Uterus (tissue), 4 donors: Measurements from ENCODE around the gene DPEP2. TPM values are rescaled to one million over a fixed set of nuclear protein-coding genes. Genes with fewer than 3 reads are reported as not detected.
"Not testable (repeated sequence)": the region's sequence is repeated elsewhere in the genome, so short reads cannot be mapped to it uniquely, and the experiment has no call there.

ENCODE experiments used
- DNase-seq, 2 donors: peaks; one replicate each; pipeline ENCODE4 v3.0.0-alpha.2; 2019 to 2020
- H3K27ac ChIP-seq, 2 donors: fragments of 200-600 bp; sonication (generic); 1 replicate in 1 of 2; 2 replicates in 1 of 2; pipeline ENCODE4 v1.5.1; 2016 to 2018
- H3K27me3 ChIP-seq, 2 donors: fragments of 200-600 bp; sonication (generic); one replicate each; pipeline ENCODE4 v1.5.1; 2018 to 2019; ENCODE audit warnings: control low read depth in 1 of 2
- H3K36me3 ChIP-seq, 2 donors: fragments of 200-600 bp; sonication (generic); one replicate each; pipeline ENCODE4 v1.5.1; 2019; ENCODE audit warnings: control low read depth in 1 of 2
- H3K4me1 ChIP-seq, 2 donors: fragments of 200-600 bp; sonication (generic); one replicate each; pipeline ENCODE4 v1.5.1; 2018 to 2019; ENCODE audit warnings: control low read depth in 1 of 2
- H3K4me3 ChIP-seq, 2 donors: fragments of 200-600 bp; sonication (generic); 1 replicate in 1 of 2; 2 replicates in 1 of 2; pipeline ENCODE4 v1.5.1; 2018 to 2019; ENCODE audit warnings: mild to moderate bottlenecking in 1 of 2
- H3K9me3 ChIP-seq, 2 donors: fragments of 200-600 bp; sonication (generic); one replicate each; pipeline ENCODE4 v1.5.1; 2019; ENCODE audit warnings: control low read depth in 1 of 2
- POLR2A ChIP-seq, 2 donors: fragments of 450-650 bp; IDR thresholded peaks; one replicate each; pipeline ENCODE4 v1.6.1; 2016; ENCODE audit warnings: antibody characterized with exemption in 2 of 2, mild to moderate bottlenecking in 1 of 2, moderate library complexity in 1 of 2
- intact Hi-C: fragments of 100-400 bp; cut with DNase I; formaldehyde crosslinking; loops from one replicate; pipeline ENCODE4 v1.15.1; 2023; ENCODE audit warnings: low total_unique reads
- total RNA-seq, 4 donors: library from RNA; depleted of rRNA in 3 of 4; stranded (reverse); fragments of >200 nt in 3 of 4; gene quantifications; one replicate each; pipeline versions ENCODE4 v1.1.0 to v1.2.4, GENCODE V29; 2014 to 2023
- TF ChIP-seq, protein P1 (sequence below), 4 experiments: fragments of 200-600 bp in 2 of 4; fragments of 450-650 bp in 2 of 4; sonication (generic) in 2 of 4; IDR thresholded peaks; one replicate each; pipeline ENCODE4 v1.5.1; 2016 to 2019; ENCODE audit warnings: antibody characterized with exemption in 4 of 4, mild to moderate bottlenecking in 2 of 4, moderate library complexity in 1 of 4
- donor health status: DM: yes; HTN: yes; CAD: no.

Gene DPEP2
- total RNA-seq, 4 donors from 2014 or later = 0.77 to 2.3 (median 0.83) TPM; not detected in 1

DNA sequence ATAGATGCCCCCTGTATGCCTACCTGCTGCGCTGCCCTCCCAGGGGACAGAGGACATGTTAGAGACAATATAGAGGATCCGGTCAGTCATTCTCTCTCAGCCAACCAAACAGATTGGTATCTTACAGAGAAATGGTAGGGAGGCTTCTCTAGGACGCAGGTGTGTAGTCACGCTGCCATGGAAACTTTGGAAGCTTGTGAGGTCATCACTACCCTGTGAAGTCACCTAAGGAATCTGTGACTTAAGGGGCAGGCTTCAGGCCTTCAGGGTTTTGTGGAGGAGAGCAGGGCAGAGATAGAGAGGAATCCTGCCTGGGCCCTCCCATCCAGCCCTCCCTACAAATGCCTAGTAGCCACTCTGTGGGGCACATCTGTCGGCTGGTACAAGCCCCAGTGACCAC is 16.4 kb upstream of the DPEP2 start, which contains the start of gene DPEP2NB:
DPEP2NB (minus strand) TSS at position 231 of the 400 bp plus-strand sequence; CDS start at position 90, 141 bp downstream.
- Histone ChIP-seq H3K4me1 (no peaks in the 10 kb centered on the region), H3K4me3 (no peak within 1 kb of the TSS), H3K27ac (no peak within 1 kb of the TSS), H3K27me3 (no peaks in the 10 kb centered on the region), H3K9me3 (no peaks in the 10 kb centered on the region), H3K36me3 (no peaks in the 10 kb centered on the region)
- TF ChIP-seq, protein P1, sequence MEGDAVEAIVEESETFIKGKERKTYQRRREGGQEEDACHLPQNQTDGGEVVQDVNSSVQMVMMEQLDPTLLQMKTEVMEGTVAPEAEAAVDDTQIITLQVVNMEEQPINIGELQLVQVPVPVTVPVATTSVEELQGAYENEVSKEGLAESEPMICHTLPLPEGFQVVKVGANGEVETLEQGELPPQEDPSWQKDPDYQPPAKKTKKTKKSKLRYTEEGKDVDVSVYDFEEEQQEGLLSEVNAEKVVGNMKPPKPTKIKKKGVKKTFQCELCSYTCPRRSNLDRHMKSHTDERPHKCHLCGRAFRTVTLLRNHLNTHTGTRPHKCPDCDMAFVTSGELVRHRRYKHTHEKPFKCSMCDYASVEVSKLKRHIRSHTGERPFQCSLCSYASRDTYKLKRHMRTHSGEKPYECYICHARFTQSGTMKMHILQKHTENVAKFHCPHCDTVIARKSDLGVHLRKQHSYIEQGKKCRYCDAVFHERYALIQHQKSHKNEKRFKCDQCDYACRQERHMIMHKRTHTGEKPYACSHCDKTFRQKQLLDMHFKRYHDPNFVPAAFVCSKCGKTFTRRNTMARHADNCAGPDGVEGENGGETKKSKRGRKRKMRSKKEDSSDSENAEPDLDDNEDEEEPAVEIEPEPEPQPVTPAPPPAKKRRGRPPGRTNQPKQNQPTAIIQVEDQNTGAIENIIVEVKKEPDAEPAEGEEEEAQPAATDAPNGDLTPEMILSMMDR (IDR thresholded peaks at IDR 0.05) = no peak
- TF ChIP-seq POLR2A (IDR thresholded peaks at IDR 0.05) = no peak
- no peak for DNase-seq
- intact Hi-C loops = no loop called here

DNA sequence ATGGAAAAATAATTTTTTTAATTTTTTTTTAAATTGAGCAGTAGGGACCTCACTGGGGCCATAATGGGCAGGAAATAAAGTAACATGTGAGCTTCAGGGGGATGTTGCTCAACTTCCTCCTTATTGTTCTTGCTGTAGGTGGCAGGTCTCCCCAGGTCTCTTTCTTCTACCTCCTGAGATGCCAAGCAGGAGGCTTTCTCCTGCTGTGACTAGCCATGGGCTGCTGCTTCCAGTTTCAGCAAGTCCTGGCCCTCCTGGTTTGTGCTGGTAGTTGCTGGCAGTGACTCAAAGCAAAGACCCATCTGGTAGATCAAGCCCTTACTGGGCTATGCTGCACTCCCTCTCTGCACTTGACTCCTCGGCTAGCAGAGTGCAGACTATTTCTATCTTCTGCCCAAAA is 14.2 kb upstream of the DPEP2 start:
- Histone ChIP-seq H3K27me3 (no peaks in the 10 kb centered on the region), H3K9me3 (no peaks in the 10 kb centered on the region), H3K4me1 (no peaks in the 10 kb centered on the region), H3K36me3 (no peaks in the 10 kb centered on the region), H3K4me3 (no peak overlapping the region), H3K27ac (no peak overlapping the region)
- no peak for DNase-seq
- no peak for TF ChIP-seq POLR2A (IDR thresholded peaks at IDR 0.05)
- TF ChIP-seq, protein P1 (IDR thresholded peaks at IDR 0.05) = no peak
- intact Hi-C loops = no loop called here

DNA sequence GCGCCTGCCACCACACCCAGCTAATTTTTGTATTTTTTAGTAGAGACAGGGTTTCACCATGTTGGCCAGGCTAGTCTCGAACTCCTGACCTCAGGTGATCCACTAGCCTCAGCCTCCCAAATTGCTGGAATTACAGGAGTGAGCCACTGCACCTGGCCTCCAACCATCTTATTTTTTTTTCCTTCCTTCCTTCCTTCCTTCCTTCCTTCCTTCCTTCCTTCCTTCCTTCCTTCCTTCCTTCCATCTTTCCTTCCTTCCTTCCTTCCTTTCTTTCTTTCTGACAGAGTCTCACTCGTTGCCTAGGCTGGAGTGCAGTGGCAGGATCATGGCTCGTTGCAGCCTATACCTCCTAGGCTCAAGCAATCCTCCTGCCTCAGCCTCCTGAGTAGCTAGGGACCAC is 10.6 kb upstream of the DPEP2 start:
- H3K4me3 ChIP-seq, H3K36me3 ChIP-seq, H3K4me1 ChIP-seq, intact Hi-C loops, H3K27me3 ChIP-seq, H3K27ac ChIP-seq, DNase-seq, H3K9me3 ChIP-seq: not testable (repeated sequence)

DNA sequence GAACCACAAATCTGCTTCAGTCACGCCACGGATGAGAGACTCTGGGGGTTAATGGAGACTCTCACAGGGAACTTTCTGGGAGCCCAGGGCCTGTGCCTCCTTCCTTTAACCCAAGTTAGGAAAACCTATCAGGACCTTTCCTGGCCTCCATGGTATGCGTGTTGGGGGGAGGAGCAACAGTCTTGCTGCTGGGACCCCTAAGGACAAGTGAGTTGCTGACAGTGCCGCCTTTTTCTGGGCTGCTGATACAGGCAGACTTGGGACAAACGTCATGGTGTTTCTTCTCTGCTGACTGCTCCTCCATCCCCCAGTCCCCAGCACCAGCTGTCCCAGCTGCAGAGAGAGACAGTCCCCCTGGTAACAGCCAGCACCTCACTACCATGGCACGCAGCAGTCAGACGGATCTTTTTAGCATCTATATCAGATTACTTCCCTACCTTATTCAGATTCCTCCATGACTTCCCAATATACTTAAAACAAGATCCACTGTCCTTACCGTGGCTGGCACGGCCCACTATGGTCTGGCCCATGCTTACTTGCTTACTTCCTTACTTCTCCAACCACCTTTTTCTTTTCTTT is 10.0 kb upstream of the DPEP2 start:
- intact Hi-C loops = no loop called here
- no peaks in the 10 kb centered on the region for H3K36me3 ChIP-seq
- H3K9me3 ChIP-seq = no peaks in the 10 kb centered on the region
- DNase-seq = no peak
- no peak overlapping the region for H3K4me3 ChIP-seq
- H3K27ac ChIP-seq = no peak overlapping the region
- TF ChIP-seq POLR2A (IDR thresholded peaks at IDR 0.05) = no peak
- TF ChIP-seq, protein P1 (IDR thresholded peaks at IDR 0.05) = no peak
- no peaks in the 10 kb centered on the region for H3K4me1 ChIP-seq
- H3K27me3 ChIP-seq = no peaks in the 10 kb centered on the region

DNA sequence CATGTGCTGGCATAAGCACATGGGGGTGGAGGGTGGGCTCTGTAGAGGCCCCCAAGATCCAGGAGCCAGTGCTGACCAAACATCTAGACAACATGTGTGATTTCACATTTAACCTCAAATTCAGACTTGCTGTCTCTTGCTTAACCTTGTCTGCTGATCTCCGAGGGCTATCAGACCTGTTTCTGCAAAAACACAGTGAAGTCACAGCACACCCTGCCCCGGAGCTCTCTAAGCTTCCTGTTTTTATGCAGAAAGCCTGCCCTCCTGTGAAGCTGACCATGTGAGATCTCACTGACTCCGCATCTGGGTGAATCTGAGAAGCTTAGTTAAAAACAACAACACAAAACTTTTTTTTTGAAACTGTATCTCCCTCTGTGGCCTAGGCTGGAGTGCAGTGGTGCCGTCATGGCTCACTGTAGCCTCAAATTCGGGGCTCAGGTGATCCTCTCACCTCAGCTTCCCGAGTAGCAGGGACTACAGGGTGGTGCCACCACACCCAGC is 6.6 kb upstream of the DPEP2 start:
- H3K4me3 ChIP-seq = no peak overlapping the region
- H3K9me3 ChIP-seq = no peaks in the 10 kb centered on the region
- no peak for DNase-seq
- H3K36me3 ChIP-seq = no peaks in the 10 kb centered on the region
- H3K4me1 ChIP-seq = no peaks in the 10 kb centered on the region
- intact Hi-C loops = no loop called here
- H3K27me3 ChIP-seq = no peaks in the 10 kb centered on the region
- H3K27ac ChIP-seq = peak overlapping the region in 1 of 2 donors; percentile 48
- TF ChIP-seq POLR2A (IDR thresholded peaks at IDR 0.05) = no peak
- TF ChIP-seq, protein P1 (IDR thresholded peaks at IDR 0.05) = no peak
